Measurements from ENCODE around the gene DPRX.

DPRX gene

GRCh38 chr19:53639471-53639870 lies 7.7 kb downstream of the DPRX start:
- Histone ChIP-seq H3K4me2 (ENCODE audit: low read depth, low read length) (no peak overlapping the region), H3K9me3 (replicated peaks; ENCODE audit: insufficient read depth, low read length) (no peaks in the 10 kb centered on the region), H3K9ac (ENCODE audit: low read length) (no peak overlapping the region), H3K4me1 (ENCODE audit: low read length) (no peaks in the 10 kb centered on the region), H3K36me3 (replicated peaks; ENCODE audit: insufficient read depth, low read length) (no peaks in the 10 kb centered on the region), H2AFZ (ENCODE audit: low read length) (no peak overlapping the region), H4K20me1 (ENCODE audit: insufficient read depth, low read length) (no peaks in the 10 kb centered on the region), H3K9me2 (replicated peaks; ENCODE audit: insufficient read depth, low read length) (no peaks in the 10 kb centered on the region), H3K4me3 (ENCODE audit: low read length) (no peak overlapping the region), H3F3A (ENCODE audit: insufficient read depth, low read length) (no peaks in the 10 kb centered on the region), H3K27me3 (replicated peaks; ENCODE audit: insufficient read depth, low read length) (no peaks in the 10 kb centered on the region), H3K79me2 (ENCODE audit: low read length) (no peaks in the 10 kb centered on the region), H3K27ac (ENCODE audit: low read length) (no peak overlapping the region)
- no peak for TF ChIP-seq CTCF (IDR thresholded peaks at IDR 0.05; ENCODE audit: low read length)
- TF ChIP-seq EZH2 (optimal IDR thresholded peaks at IDR 0.05; ENCODE audit: low read depth, low read length): no peak
- TF ChIP-seq EZH2phosphoT487 (IDR thresholded peaks at IDR 0.05; ENCODE audit: low read length): no peak
- DNase-seq: no peak

- Histone ChIP-seq H3F3A (ENCODE audit: insufficient read depth, low read length) (no peaks in the 10 kb centered on the region), H2AFZ (ENCODE audit: low read length) (no peak overlapping the region), H3K9me3 (replicated peaks; ENCODE audit: insufficient read depth, low read length) (no peaks in the 10 kb centered on the region), H3K27me3 (replicated peaks; ENCODE audit: insufficient read depth, low read length) (no peaks in the 10 kb centered on the region), H3K79me2 (ENCODE audit: low read length) (no peaks in the 10 kb centered on the region), H3K4me1 (ENCODE audit: low read length) (no peaks in the 10 kb centered on the region), H3K27ac (ENCODE audit: low read length) (no peak overlapping the region), H4K20me1 (ENCODE audit: insufficient read depth, low read length) (no peaks in the 10 kb centered on the region), H3K4me2 (ENCODE audit: low read depth, low read length) (no peak overlapping the region), H3K4me3 (ENCODE audit: low read length) (no peak overlapping the region), H3K9me2 (replicated peaks; ENCODE audit: insufficient read depth, low read length) (no peaks in the 10 kb centered on the region), H3K36me3 (replicated peaks; ENCODE audit: insufficient read depth, low read length) (no peaks in the 10 kb centered on the region), H3K9ac (ENCODE audit: low read length) (no peak overlapping the region)
- DNase-seq: no peak
- no peak for TF ChIP-seq EZH2 (optimal IDR thresholded peaks at IDR 0.05; ENCODE audit: low read depth, low read length)
- no peak for TF ChIP-seq CTCF (IDR thresholded peaks at IDR 0.05; ENCODE audit: low read length)
These were observed 10.7 kb downstream of the DPRX start for GRCh38 chr19:53642381-53643099.

GRCh38 chr19:53644061-53644816 lies 12.4 kb downstream of the DPRX start:
- TF ChIP-seq EZH2phosphoT487 (IDR thresholded peaks at IDR 0.05; ENCODE audit: low read length) (no peak), CTCF (IDR thresholded peaks at IDR 0.05; ENCODE audit: low read length) (no peak), EZH2 (optimal IDR thresholded peaks at IDR 0.05; ENCODE audit: low read depth, low read length) (no peak)
- no peaks in the 10 kb centered on the region for H3F3A ChIP-seq (ENCODE audit: insufficient read depth, low read length)
- no peaks in the 10 kb centered on the region for H3K36me3 ChIP-seq (replicated peaks; ENCODE audit: insufficient read depth, low read length)
- H3K9me2 ChIP-seq (replicated peaks; ENCODE audit: insufficient read depth, low read length): no peaks in the 10 kb centered on the region
- no peak overlapping the region for H3K4me2 ChIP-seq (ENCODE audit: low read depth, low read length)
- H3K27me3 ChIP-seq (replicated peaks; ENCODE audit: insufficient read depth, low read length): no peaks in the 10 kb centered on the region
- no peaks in the 10 kb centered on the region for H3K79me2 ChIP-seq (ENCODE audit: low read length)
- DNase-seq: no peak
- no peaks in the 10 kb centered on the region for H3K4me1 ChIP-seq (ENCODE audit: low read length)
- no peak overlapping the region for H3K27ac ChIP-seq (ENCODE audit: low read length)
- no peaks in the 10 kb centered on the region for H4K20me1 ChIP-seq (ENCODE audit: insufficient read depth, low read length)
- no peaks in the 10 kb centered on the region for H3K9me3 ChIP-seq (replicated peaks; ENCODE audit: insufficient read depth, low read length)
- H3K9ac ChIP-seq (ENCODE audit: low read length): no peak overlapping the region
- no peak overlapping the region for H2AFZ ChIP-seq (ENCODE audit: low read length)
- H3K4me3 ChIP-seq (ENCODE audit: low read length): no peak overlapping the region
